HG02852 (cell line): ENCODE measurements around the gene IPO5.
A peak's percentile ranks its signal among the peaks of the same experiment; 100 is the strongest.
"Not testable (repeated sequence)": the region's sequence is repeated elsewhere in the genome, so short reads cannot be mapped to it uniquely, and the experiment has no call there.

Experiments
- ATAC-seq: cut with Tn5 transposase; IDR thresholded peaks from one replicate; pipeline ENCODE4 v1.9.1; 2021; ENCODE audit warnings: mild to moderate bottlenecking, moderate library complexity; ENCODE audit not compliant: unreplicated experiment

IPO5 gene

GRCh38 chr13:97948041-97948440 is 5.4 kb upstream of the IPO5 start:
- no peak for ATAC-seq

- ATAC-seq, result not testable (repeated sequence)
Measured at GRCh38 chr13:97949316-97949715, 4.2 kb upstream of the IPO5 start.

- ATAC-seq, result no peak
Measured at GRCh38 chr13:97951376-97951775, 2.1 kb upstream of the IPO5 start.

- not testable (repeated sequence) for ATAC-seq
Measured at GRCh38 chr13:97952831-97953230, 644 bp upstream of the IPO5 start.

GRCh38 chr13:97961340-97961739 is 7.9 kb downstream of the IPO5 start:
- no peak for ATAC-seq

GRCh38 chr13:97962887-97963286 is 9.4 kb downstream of the IPO5 start:
- no peak for ATAC-seq

GRCh38 chr13:97967226-97967625 is 13.8 kb downstream of the IPO5 start:
- no peak for ATAC-seq

GRCh38 chr13:97967948-97968347 is 14.5 kb downstream of the IPO5 start:
- ATAC-seq, result no peak

GRCh38 chr13:97971519-97971918 is 18.0 kb downstream of the IPO5 start:
- no peak for ATAC-seq

- ATAC-seq, result no peak
Measured at GRCh38 chr13:97974773-97975172, 21.3 kb downstream of the IPO5 start.

- ATAC-seq, result no peak
Measured at GRCh38 chr13:97975280-97975847, 21.9 kb downstream of the IPO5 start.

GRCh38 chr13:97975848-97976609 is 22.6 kb downstream of the IPO5 start:
- ATAC-seq, result peak; percentile 88

- ATAC-seq, result peak; percentile 31
Measured at GRCh38 chr13:97976610-97977521, 23.4 kb downstream of the IPO5 start.

- no peak for ATAC-seq
Measured at GRCh38 chr13:97977982-97978381, 24.5 kb downstream of the IPO5 start.

GRCh38 chr13:97978651-97979050 is 25.2 kb downstream of the IPO5 start:
- no peak for ATAC-seq

- ATAC-seq, result no peak
Measured at GRCh38 chr13:97979051-97979450, 25.6 kb downstream of the IPO5 start.

GRCh38 chr13:97979556-97979955 is 26.1 kb downstream of the IPO5 start:
- no peak for ATAC-seq

- ATAC-seq, result no peak
Measured at GRCh38 chr13:97982286-97982685, 28.8 kb downstream of the IPO5 start.

GRCh38 chr13:97986835-97987234 is 33.4 kb downstream of the IPO5 start:
- ATAC-seq, result peak; percentile 87

GRCh38 chr13:97999653-98000052 is 46.2 kb downstream of the IPO5 start:
- ATAC-seq, result peak; percentile 61

- no peak for ATAC-seq
Measured at GRCh38 chr13:98004107-98004506, 50.6 kb downstream of the IPO5 start.

- ATAC-seq, result not testable (repeated sequence)
Measured at GRCh38 chr13:98004997-98005396, 51.5 kb downstream of the IPO5 start.
